GM12891 (cell line): ENCODE data around the gene CYP26B1.

ENCODE experiments used
- PAX5 ChIP-seq: IDR thresholded peaks from 2 replicates; pipeline ENCODE4 v1.6.1; 2011; ENCODE audit warnings: low read length, moderate library complexity, mild to moderate bottlenecking; ENCODE audit not compliant: insufficient read depth, severe bottlenecking
- POLR2A ChIP-seq: IDR thresholded peaks from 2 replicates; pipeline ENCODE4 v1.6.1; 2011; ENCODE audit warnings: low read depth, low read length, control low read depth
- POLR2AphosphoS5 ChIP-seq: IDR thresholded peaks from 2 replicates; pipeline ENCODE4 v1.6.1; 2011; ENCODE audit warnings: low read depth, low read length, control low read depth
- TAF1 ChIP-seq: IDR thresholded peaks from 2 replicates; pipeline ENCODE4 v1.6.1; 2011; ENCODE audit warnings: low read depth, low read length, control low read depth

DNA sequence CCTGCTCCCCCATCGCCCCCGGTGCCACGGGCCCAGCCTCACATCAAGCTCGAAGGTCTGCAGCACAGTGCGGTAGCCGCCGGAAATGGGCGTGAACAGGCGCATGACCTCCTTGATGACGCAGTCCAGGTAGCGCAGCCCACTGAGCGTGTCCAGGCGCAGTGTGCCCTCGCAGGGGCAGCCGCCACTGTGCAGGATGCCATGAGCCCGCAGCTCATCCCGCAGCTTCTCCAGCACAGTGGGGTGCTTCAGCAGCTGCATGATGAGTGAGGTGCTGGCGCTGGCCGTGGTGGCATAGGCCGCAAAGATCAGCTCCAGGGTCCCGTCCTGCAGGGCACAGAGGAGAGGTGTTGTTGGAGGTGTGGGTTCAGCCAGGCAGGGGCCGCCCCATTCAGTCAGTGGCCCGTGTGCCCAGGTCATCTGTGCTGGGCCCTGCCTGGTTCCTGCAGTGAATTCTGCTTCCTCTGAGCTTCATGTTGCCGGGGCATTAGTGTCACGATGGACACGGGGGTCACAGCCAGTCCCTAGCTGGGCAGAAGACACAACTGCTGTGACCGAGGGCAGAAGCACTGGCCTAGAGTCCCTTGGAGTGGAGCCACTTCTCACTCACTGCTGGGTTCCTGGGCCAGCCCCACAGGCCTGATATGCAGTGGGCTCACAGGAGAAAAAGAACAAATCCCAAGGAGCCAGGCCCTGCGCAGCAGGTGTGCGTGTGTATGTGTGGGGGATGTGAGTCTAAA lies 14.5 kb downstream of the CYP26B1 start:
- TF ChIP-seq TAF1: no peak
- no peak for TF ChIP-seq POLR2A
- no peak for TF ChIP-seq POLR2AphosphoS5
- TF ChIP-seq PAX5: no peak
